ENCODE measurements around the gene PTPRJ. TPM values are rescaled to one million over a fixed set of nuclear protein-coding genes. Genes with fewer than 3 reads are reported as not detected.

The PTPRJ gene
- total RNA-seq, 1 donor from 2014 or later: under 0.01 TPM

DNA sequence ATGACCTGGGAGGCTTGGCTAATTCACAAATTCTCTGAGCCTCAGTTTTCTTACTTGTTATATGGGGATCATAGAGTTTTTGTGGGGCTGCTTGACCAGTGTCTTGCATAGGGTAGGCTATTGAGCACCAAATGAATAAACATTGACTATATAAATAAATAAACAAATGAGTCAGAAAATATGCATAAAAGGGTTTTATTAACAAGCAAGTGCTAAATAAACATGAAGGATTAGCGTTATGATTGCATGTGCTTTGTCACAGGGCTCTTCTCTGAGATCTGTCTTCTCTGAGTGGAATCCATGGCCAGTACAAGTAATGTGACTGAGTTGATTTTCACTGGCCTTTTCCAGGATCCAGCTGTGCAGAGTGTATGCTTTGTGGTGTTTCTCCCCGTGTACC, 236.2 kb downstream of the PTPRJ start, which contains the start of gene OR4B1:
TSS of gene OR4B1 (plus strand) at position 301 of the 400 bp plus-strand sequence. CDS start at position 301, 0 bp downstream.
- DNase-seq (ENCODE audit: low read depth in 2 of 2): no peak

Other genes with a start within 250 kb of the PTPRJ start
- 21.8 and 45.8 TPM in 2 replicates for gene FNBP4, start 213.2 kb upstream of the PTPRJ start, total RNA-seq
- 12.6 and 14.9 TPM in 2 replicates for gene NUP160, start 132.2 kb upstream of the PTPRJ start, total RNA-seq
- not detected in 2 replicates for gene OR4B1, start 236.3 kb downstream of the PTPRJ start, total RNA-seq

All from lung microvascular endothelial cell (primary cell).